MM.1S (cell line): Measurements from ENCODE around the gene NUMB.
"Not testable (repeated sequence)": the region's sequence is repeated elsewhere in the genome, so short reads cannot be mapped to it uniquely, and the experiment has no call there.

Source experiments
- CTCF ChIP-seq: fragments of 300-600 bp; sonication (generic); IDR thresholded peaks from 2 replicates; pipeline ENCODE4 v1.5.1; 2016; ENCODE audit warnings: antibody characterized with exemption, low read length, mixed read lengths
- EZH2 ChIP-seq: fragments of 300-600 bp; sonication (generic); optimal IDR thresholded peaks from 2 replicates; pipeline ENCODE3; 2017; ENCODE audit warnings: low read depth, mild to moderate bottlenecking, antibody characterized with exemption, low read length, mixed read lengths
- EZH2phosphoT487 ChIP-seq: fragments of 300-600 bp; sonication (generic); IDR thresholded peaks from 2 replicates; pipeline ENCODE4 v1.6.1; 2018; ENCODE audit warnings: antibody characterized with exemption, low read length

- TF ChIP-seq CTCF, EZH2, EZH2phosphoT487: not testable (repeated sequence)
Measured at GRCh38 chr14:73423092-73423491, 35.3 kb downstream of the NUMB start.
